NCI-H2107 treated with DMSO at 0.1 percent for 48 hours (cell line): ENCODE measurements around the gene BOK.
"Not testable (repeated sequence)": the region's sequence is repeated elsewhere in the genome, so short reads cannot be mapped to it uniquely, and the experiment has no call there.

Source experiments
- DNase-seq: peaks from one replicate; lab custom pipeline; 2025; ENCODE audit not compliant: unreplicated experiment; lab: John Stamatoyannopoulos, UW

Gene BOK, protein sequence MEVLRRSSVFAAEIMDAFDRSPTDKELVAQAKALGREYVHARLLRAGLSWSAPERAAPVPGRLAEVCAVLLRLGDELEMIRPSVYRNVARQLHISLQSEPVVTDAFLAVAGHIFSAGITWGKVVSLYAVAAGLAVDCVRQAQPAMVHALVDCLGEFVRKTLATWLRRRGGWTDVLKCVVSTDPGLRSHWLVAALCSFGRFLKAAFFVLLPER

DNA sequence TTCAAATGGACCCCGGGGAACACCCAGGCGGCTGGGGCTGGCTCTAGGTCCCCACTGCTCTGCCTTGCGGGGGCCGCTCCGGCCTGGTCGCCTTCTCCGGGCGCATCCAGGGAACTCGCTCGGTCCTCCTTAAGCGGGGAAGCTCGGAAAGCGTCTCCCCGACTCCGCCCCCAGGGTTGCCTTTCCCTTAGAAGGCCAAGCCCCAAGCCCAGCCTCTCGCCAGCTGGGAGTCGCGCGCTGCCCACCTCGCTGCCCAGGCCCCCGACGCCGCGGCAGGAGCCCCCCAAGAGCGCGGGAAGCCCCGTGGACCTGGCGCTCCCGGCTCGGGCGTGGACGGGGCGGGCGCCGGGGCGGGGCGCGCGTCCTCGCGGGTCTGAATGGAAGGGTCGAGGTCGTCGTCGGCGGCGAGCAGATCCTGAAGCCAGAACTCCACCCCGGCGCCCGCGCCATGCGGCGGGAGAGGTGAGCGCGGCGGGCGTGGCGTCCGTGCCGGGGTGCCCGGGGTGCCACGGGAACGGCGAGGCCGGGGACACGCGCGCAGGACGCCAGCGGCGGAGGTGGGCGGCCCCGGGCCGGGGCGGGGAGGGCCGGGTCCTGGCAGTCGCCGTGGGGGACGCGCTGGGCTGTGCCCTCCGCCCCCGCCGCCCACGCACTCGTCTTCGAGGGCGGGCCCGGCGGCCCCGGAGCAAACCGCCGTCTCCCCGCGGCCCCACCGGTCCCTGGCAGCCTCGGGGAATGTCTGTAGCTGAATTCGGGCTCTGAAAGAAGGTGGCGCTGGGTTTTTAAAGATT, at the start of gene BOK:
Gene BOK, plus strand, starts transcription at position 214 of the 791 bp plus-strand sequence. CDS start 739 bp downstream, outside the sequence.
- DNase-seq: no peak

DNA sequence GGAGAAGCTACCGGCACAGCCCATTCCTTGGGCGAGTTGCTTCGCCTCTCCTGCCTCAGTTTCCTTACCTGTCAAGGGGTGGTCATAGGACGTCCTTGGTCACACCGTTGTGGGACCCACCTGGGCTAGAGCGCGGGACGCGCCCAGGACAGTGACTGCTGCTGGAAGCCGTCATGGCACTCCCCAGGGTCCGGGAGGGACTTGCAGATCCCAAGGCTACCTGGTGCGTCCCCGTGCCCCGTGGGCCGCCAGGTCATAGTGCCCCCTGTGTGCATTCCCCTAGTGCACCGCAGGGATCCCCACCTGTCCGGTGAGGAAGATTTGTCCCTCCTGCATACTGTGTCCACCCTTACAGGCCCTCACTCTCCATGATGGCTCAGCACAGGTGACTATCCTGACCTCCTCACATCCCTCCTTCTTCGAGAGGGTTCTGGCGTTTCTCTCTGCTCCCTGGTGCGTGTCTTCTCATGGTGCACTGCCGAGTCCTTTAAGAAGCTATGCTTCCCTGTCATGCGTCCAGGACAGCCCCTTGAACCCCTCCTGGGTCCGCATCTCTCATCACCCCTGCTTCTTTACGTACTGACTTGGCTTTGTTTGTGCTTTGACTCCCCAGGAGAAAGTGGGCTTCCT, 49.3 kb upstream of the BOK start:
- DNase-seq: no peak

DNA sequence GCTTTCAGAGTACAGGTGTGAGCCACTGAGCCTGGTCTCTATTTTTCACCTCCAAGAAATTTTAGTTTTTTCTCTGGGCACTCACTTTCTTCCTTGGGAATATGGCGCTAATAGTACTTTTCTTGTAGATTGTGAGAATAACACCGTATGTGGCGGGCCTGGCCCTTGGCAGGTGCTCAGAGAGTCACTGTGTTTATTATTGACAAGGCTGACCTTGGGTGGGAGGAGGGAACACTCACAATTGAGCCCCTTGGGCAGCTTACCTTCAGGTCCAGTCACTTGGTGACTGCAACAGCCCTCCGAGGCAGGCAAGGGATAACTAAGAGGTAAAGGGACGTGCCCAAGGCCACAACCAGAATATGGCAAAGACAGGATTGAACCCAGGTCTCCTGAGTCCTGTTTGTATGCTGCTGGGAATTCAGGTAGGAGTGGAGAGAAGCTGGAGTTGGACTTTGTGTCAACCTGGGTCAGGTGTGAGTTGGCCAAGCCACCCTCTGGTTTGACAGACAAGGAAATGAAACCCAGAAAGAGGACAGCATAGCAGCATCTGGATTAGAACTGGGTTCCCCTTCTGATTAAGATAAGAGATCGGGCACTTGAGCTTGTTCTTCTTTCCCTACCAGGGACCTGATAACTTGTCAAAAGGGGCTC, 47.3 kb upstream of the BOK start:
- DNase-seq: no peak

- DNase-seq: no peak
These were observed 44.0 kb upstream of the BOK start for GRCh38 chr2:241514553-241514952.

DNA sequence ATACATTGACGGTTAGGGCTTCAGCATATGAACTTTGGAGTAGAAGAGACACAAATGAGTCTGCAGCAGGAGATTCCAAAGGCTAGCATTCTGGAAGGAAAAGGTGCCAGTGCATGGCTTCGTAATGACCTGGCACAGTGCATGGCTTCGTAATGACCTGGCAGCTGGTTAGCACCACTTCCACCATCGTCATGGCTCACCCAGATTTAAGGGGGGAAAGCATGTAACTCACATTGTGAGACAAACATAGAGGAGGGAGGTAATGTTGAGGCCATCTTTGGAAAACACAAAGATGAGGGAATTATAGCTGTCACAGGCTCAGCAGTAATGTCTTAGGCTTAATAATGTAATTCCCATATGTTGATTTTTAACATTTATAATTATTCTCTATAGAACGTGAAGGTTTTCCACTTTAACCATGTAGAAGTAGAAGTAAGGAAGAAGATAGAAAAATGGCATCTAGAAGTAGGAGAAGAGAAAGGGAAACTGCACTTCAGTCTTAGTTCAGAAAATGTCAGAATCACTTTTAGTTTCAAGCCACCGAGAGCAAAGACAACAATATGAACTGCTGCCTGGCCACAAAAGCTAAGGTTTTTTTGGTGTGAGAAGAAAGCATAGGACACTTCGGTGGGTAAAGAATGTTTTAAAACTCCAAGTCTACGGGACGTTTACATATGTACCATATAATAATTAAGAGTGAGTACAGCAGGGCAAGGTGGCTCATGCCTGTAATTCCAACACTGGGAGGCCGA, 43.4 kb upstream of the BOK start:
- no peak for DNase-seq

- DNase-seq: no peak
These were observed 42.0 kb upstream of the BOK start for GRCh38 chr2:241516520-241516965.

GRCh38 chr2:241517297-241517696, 41.2 kb upstream of the BOK start:
- no peak for DNase-seq

DNA sequence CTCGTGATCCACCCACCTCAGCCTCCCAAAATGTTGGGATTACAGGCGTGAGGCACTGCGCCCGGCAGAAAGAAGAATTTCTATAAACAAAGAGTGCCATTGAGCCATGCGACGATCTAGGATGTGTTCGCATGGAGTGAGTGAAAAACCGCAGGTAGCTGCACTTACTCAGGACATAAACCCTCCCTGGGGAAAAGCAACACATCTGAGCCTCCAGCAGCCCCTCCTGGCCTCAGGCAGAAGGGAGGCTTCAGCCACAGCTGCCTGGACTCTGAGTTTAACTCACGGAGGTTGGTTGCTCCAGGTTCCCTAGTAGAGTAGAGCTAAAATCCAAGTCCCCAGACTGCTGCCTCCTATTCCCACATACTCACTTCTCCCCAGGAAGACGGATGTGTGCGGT, 38.9 kb upstream of the BOK start:
- DNase-seq: peak; percentile 75

GRCh38 chr2:241522477-241522876, 36.1 kb upstream of the BOK start:
- no peak for DNase-seq

GRCh38 chr2:241525818-241526780, 32.4 kb upstream of the BOK start:
- DNase-seq: not testable (repeated sequence)

- no peak for DNase-seq
These were observed 28.0 kb upstream of the BOK start for GRCh38 chr2:241530571-241530970.

GRCh38 chr2:241531161-241531722, 27.3 kb upstream of the BOK start:
- no peak for DNase-seq

DNA sequence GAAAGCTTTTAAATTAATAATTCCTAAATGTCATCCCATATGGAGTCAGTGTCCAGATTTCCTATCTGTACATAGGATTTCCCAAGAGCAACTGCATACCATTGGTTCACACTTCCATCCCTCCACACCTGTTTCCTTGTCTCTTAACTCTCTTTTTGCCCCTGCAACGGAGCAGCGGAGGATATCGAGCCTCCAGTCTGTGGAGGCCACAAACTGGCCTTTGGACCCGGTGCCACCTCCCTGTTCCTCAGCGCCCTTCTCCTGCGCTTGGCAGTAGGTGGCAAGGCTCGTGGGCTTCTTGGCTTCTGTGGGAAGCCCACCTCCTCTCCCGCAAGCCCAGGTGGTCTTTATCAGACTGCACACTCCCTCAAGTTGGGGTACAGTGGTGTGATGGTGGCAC, 26.4 kb upstream of the BOK start:
- DNase-seq: no peak

GRCh38 chr2:241532733-241533601, 25.6 kb upstream of the BOK start:
- no peak for DNase-seq

DNA sequence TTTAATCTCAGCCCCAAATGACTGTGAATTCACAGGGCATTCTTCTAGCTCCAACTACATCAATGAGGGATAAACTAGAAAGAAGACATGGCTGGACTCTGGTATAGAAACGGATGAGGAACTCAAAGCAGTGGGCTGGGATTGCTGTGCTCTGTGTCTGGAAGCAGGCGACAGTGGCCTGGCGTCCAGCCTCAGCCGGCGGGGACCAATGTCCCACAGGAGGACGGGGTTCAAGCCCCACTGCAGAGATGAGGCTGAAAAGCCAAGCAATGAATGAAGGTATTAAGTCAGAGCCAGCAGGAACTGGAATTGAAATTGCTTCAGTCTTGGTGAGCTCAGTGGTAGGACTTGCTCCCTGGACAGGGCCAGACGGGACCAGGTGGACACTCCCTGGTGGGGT, 24.3 kb upstream of the BOK start:
- DNase-seq: no peak

DNA sequence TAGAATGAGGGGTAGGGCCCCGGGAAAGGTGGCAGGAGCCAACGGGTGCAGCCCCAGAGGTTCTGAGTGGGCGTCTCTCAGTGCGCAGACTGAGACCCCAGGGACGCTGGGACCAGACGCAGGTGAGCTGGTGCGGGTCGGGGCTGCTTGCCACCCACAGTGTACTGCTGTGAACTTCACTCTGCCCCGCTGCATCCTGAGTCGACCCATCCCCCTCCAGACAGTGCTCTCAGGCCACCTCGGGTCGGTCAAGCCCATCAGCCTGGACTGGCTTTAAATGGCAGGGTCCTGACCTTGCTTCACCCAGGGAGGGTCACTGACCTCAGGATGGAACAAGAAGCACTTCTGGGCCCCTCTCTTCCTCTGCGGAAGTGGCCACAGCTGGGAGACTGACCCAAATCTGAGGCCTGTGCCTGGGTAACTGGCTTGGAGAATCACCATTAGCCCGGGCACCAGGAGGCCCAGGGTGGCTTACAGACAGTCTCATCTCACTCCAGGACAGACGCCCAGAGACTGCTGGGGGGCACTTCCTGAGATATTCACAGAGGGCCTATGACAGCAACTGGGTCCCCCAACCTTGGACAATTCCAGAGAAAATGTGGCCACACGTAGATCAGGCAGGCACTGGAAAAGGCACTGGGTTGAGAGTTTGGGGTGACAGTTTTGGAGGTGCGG, 23.7 kb upstream of the BOK start:
- no peak for DNase-seq

DNA sequence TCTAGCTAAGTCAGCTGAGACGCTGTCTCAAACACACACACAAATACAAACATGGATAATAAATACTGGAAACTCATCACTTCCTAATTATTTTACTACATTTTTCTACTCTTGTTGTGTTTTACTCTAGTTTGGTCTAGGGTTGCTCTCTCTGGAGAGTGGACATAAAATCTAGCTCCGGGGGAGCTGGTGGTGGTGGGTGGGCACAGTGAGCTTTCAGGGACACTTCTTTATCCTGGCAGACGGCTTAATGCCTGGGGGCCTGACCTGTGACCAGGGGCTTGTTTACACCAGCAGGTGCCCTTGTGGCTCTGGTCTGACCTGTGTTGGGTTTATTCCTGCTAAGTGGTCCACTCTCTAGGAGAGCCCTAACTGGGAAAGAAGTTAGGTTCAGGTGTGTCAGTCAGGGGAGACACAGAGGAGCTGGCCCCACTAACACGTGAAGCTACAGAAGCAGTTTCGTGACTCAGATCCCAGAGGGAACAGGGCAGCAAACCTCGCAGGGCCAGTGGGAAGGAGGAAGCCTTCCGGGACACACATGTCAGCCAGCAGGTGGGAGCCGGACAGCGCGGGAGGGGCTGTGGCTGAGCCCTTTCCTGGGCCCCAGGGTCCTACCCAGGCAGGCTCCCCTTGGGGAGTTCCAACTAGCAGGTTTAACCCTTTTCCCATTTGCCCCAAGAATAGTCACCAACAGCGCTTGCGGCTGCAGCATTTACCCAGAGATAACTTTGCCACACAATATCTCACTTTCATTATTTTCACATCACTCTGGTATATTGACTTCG, 22.5 kb upstream of the BOK start:
- no peak for DNase-seq
